IMR-90 (cell line): ENCODE data around the gene PAPPA. TPM values are rescaled to one million over a fixed set of nuclear protein-coding genes. Genes with fewer than 3 reads are reported as not detected.

Source experiments
- ATAC-seq: fragments of 200-7000 bp; cut with Tn5 transposase; 2 replicates; pipeline ENCODE4 v1.9.1; 2020; ENCODE audit warnings: low read depth, mild to moderate bottlenecking, moderate library complexity
- BruUV-seq: library from RNA; stranded (reverse); fragments of 400-500 nt; replicated peaks from 2 replicates; lab custom pipeline; 2021; lab: Mats Ljungman, UMichigan
- CTCF ChIA-PET: fragments of 300-600 bp; formaldehyde crosslinking; extraction: SDS; loops from one replicate; lab custom pipeline; 2021; ENCODE audit warnings: antibody characterized with exemption; lab: Yijun Ruan, JAX
- POLR2A ChIA-PET: fragments of 300-600 bp; sonication (Branson Sonifier 250); formaldehyde crosslinking; loops from one replicate; lab custom pipeline; 2022; ENCODE audit warnings: antibody characterized with exemption; ENCODE audit not compliant: unreplicated experiment; lab: Charles Lee
- DNase-seq: peaks from one replicate; pipeline ENCODE4 v3.0.0; 2013
- H2AFZ ChIP-seq: replicated peaks from 2 replicates; pipeline ENCODE3; 2013; ENCODE audit warnings: low read length, mild to moderate bottlenecking; ENCODE audit not compliant: poor library complexity
- H2AK5ac ChIP-seq: 2 replicates; pipeline ENCODE4 v1.6.1; 2013; ENCODE audit warnings: low read depth, low read length, inconsistent platforms
- H2AK9ac ChIP-seq: replicated peaks from 2 replicates; pipeline ENCODE3; 2013; ENCODE audit warnings: mild to moderate bottlenecking, low read depth, low read length, moderate library complexity; ENCODE audit not compliant: poor library complexity
- H2BK120ac ChIP-seq: 2 replicates; pipeline ENCODE4 v1.6.1; 2013; ENCODE audit warnings: low read depth, low read length, inconsistent platforms
- H2BK15ac ChIP-seq: 3 replicates; pipeline ENCODE4 v1.6.1; 2013; ENCODE audit warnings: low read depth, low read length, inconsistent platforms
- H2BK20ac ChIP-seq: 2 replicates; pipeline ENCODE4 v1.6.1; 2013; ENCODE audit warnings: low read depth, mild to moderate bottlenecking, inconsistent platforms, low read length, moderate library complexity
- H2BK5ac ChIP-seq: 2 replicates; pipeline ENCODE4 v1.6.1; 2013; ENCODE audit warnings: mild to moderate bottlenecking, low read depth, low read length, inconsistent platforms; ENCODE audit not compliant: poor library complexity, severe bottlenecking
- H3K14ac ChIP-seq: replicated peaks from 2 replicates; pipeline ENCODE4 v1.6.1; 2013; ENCODE audit warnings: low read depth, low read length, inconsistent platforms
- H3K18ac ChIP-seq: 2 replicates; pipeline ENCODE4 v1.6.1; 2013; ENCODE audit warnings: low read depth, low read length, control low read depth
- H3K23ac ChIP-seq: 2 replicates; pipeline ENCODE4 v1.6.1; 2013; ENCODE audit warnings: low read depth, low read length, inconsistent platforms
- H3K27ac ChIP-seq: 2 replicates; pipeline ENCODE4 v1.5.1; 2013; ENCODE audit warnings: mild to moderate bottlenecking, control low read depth, low read length; ENCODE audit not compliant: insufficient read depth
- H3K27me3 ChIP-seq: 2 replicates; pipeline ENCODE4 v1.6.1; 2013; ENCODE audit warnings: low read length; ENCODE audit not compliant: control insufficient read depth, insufficient read depth
- H3K36me3 ChIP-seq: 2 replicates; pipeline ENCODE4 v1.6.1; 2013; ENCODE audit warnings: low read length, mixed read lengths; ENCODE audit not compliant: control insufficient read depth, insufficient read depth
- H3K4ac ChIP-seq: 2 replicates; pipeline ENCODE4 v1.6.1; 2013; ENCODE audit warnings: low read depth, low read length, inconsistent platforms
- H3K4me1 ChIP-seq: 2 replicates; pipeline ENCODE4 v1.6.1; 2013; ENCODE audit warnings: low read length, mixed read lengths; ENCODE audit not compliant: control insufficient read depth, insufficient read depth
- H3K4me2 ChIP-seq: 2 replicates; pipeline ENCODE4 v1.6.1; 2013; ENCODE audit warnings: low read depth, mild to moderate bottlenecking, control low read depth, low read length, moderate library complexity
- H3K4me3 ChIP-seq: 2 replicates; pipeline ENCODE4 v1.5.1; 2013; ENCODE audit warnings: low read depth, mild to moderate bottlenecking, control low read depth, low read length, moderate library complexity; ENCODE audit not compliant: insufficient read depth
- H3K56ac ChIP-seq: 2 replicates; pipeline ENCODE4 v1.6.1; 2013; ENCODE audit warnings: low read length, inconsistent platforms; ENCODE audit not compliant: insufficient read depth; ENCODE audit errors: extremely low read depth
- H3K79me1 ChIP-seq, 2 experiments: 2 replicates each; pipeline ENCODE4 v1.6.1; 2013; ENCODE audit warnings: low read length in 2 of 2, inconsistent platforms in 1 of 2, low read depth in 1 of 2
- H3K9ac ChIP-seq: 2 replicates; pipeline ENCODE4 v1.6.1; 2013; ENCODE audit warnings: low read depth, low read length, control low read depth
- H3K9me1 ChIP-seq: 2 replicates; pipeline ENCODE4 v1.6.1; 2013; ENCODE audit warnings: low read length, inconsistent platforms; ENCODE audit not compliant: insufficient read depth
- H3K9me3 ChIP-seq: 2 replicates; pipeline ENCODE4 v1.6.1; 2013; ENCODE audit warnings: low read length; ENCODE audit not compliant: control insufficient read depth, insufficient read depth
- H4K20me1 ChIP-seq: 2 replicates; pipeline ENCODE4 v1.6.1; 2013; ENCODE audit warnings: low read length, inconsistent platforms; ENCODE audit not compliant: insufficient read depth
- H4K5ac ChIP-seq: 2 replicates; pipeline ENCODE4 v1.6.1; 2013; ENCODE audit warnings: mild to moderate bottlenecking, low read depth, low read length, control low read depth
- H4K8ac ChIP-seq, 2 experiments: 2 replicates each; pipeline ENCODE4 v1.6.1; 2013; ENCODE audit warnings: low read depth in 2 of 2, low read length in 2 of 2, control low read depth in 1 of 2, inconsistent platforms in 1 of 2
- H4K91ac ChIP-seq: 2 replicates; pipeline ENCODE4 v1.6.1; 2013; ENCODE audit warnings: low read depth, low read length, inconsistent platforms; ENCODE audit not compliant: insufficient read depth
- BHLHE40 ChIP-seq: fragments of 150-350 bp; IDR thresholded peaks from 2 replicates; pipeline ENCODE4 v1.6.1; 2016; ENCODE audit warnings: mild to moderate bottlenecking, low read depth, low read length
- CEBPB ChIP-seq: IDR thresholded peaks from 2 replicates; pipeline ENCODE4 v1.6.1; 2012; ENCODE audit warnings: low read depth, low read length, improper control_type of control experiment
- CHD1 ChIP-seq: IDR thresholded peaks from 2 replicates; pipeline ENCODE4 v1.6.1; 2012; ENCODE audit warnings: low read depth, low read length, improper control_type of control experiment
- FOS ChIP-seq: fragments of 150-350 bp; IDR thresholded peaks from 2 replicates; pipeline ENCODE4 v1.6.1; 2016; ENCODE audit warnings: low read depth, low read length
- MAZ ChIP-seq: IDR thresholded peaks from 2 replicates; pipeline ENCODE4 v1.6.1; 2012; ENCODE audit warnings: low read depth, mild to moderate bottlenecking, low read length, improper control_type of control experiment, moderate library complexity, borderline replicate concordance
- MXI1 ChIP-seq: IDR thresholded peaks from 2 replicates; pipeline ENCODE4 v1.6.1; 2012; ENCODE audit warnings: low read depth, mild to moderate bottlenecking, low read length, moderate library complexity, borderline replicate concordance
- NFE2L2 ChIP-seq: fragments of 150-350 bp; IDR thresholded peaks from 2 replicates; pipeline ENCODE4 v1.6.1; 2016; ENCODE audit warnings: low read depth, mild to moderate bottlenecking, low read length
- POLR2A ChIP-seq: IDR thresholded peaks from 2 replicates; pipeline ENCODE4 v1.6.1; 2012; ENCODE audit warnings: mild to moderate bottlenecking, low read depth, low read length
- RAD21 ChIP-seq: IDR thresholded peaks from 2 replicates; pipeline ENCODE4 v1.6.1; 2012; ENCODE audit warnings: low read length, improper control_type of control experiment
- RCOR1 ChIP-seq: IDR thresholded peaks from 2 replicates; pipeline ENCODE4 v1.6.1; 2012; ENCODE audit warnings: mild to moderate bottlenecking, low read length, improper control_type of control experiment; ENCODE audit not compliant: insufficient replicate concordance
- RFX5 ChIP-seq: IDR thresholded peaks from 2 replicates; pipeline ENCODE4 v1.8.0; 2012; ENCODE audit warnings: low read depth, mild to moderate bottlenecking, low read length, moderate library complexity
- SMC3 ChIP-seq: fragments of 150-350 bp; IDR thresholded peaks from 2 replicates; pipeline ENCODE4 v1.6.1; 2016; ENCODE audit warnings: low read depth, mild to moderate bottlenecking, antibody characterized with exemption, low read length, moderate library complexity
- WGBS, 2 experiments: methylation state at CpG; one replicate each; pipeline versions ENCODE4 v1.1.5 to v1.1.7; 2013; ENCODE audit warnings: missing lambda C conversion rate in 2 of 2; ENCODE audit not compliant: insufficient read length in 1 of 2; ENCODE audit errors: extremely low coverage in 2 of 2; 5-methylcytosine and 5-hydroxymethylcytosine counted together
- dilution Hi-C: fragments of 300-500 bp; cut with HindIII; formaldehyde crosslinking; loops from one replicate; pipeline ENCODE4 v1.14.3; 2018; ENCODE audit warnings: low sequenced_read_pairs; ENCODE audit not compliant: unreplicated experiment
- in situ Hi-C: fragments of 300-500 bp; cut with MboI; formaldehyde crosslinking; loops from 3 replicates; pipeline ENCODE4 v1.14.3; 2019; ENCODE audit warnings: low sequenced_read_pairs, inconsistent platforms, mixed read lengths
- intact Hi-C: fragments of 100-400 bp; cut with micrococcal nuclease; formaldehyde crosslinking; loops from 2 replicates; pipeline ENCODE4 v1.10.0; 2022
- polyA plus RNA-seq, 3 experiments: library from polyadenylated mRNA; depleted of rRNA; stranded (reverse); fragments of >200 nt; gene quantifications; 2 replicates each; pipeline ENCODE4 v1.2.3, GENCODE V29; 2012; ENCODE audit warnings: low replicate concordance in 1 of 3
- total RNA-seq: library from RNA; depleted of rRNA; stranded (reverse); fragments of >200 nt; gene quantifications from 2 replicates; pipeline ENCODE4 v1.2.3, GENCODE V29; 2012
- TF ChIP-seq, protein P1 (sequence below): conservative IDR thresholded peaks from 2 replicates; pipeline ENCODE4 v1.5.1; 2012; ENCODE audit warnings: mild to moderate bottlenecking, low read depth, low read length, improper control_type of control experiment
- TF ChIP-seq, protein P2 (sequence below): fragments of 150-350 bp; IDR thresholded peaks from 2 replicates; pipeline ENCODE4 v1.6.1; 2017; ENCODE audit warnings: mild to moderate bottlenecking, antibody characterized with exemption, low read length, low read depth

PAPPA gene
- total and polyA plus RNA-seq, 2 of the 4 experiments (the other 2 are of a cell fraction) = 8.3 to 12.4 TPM

DNA sequence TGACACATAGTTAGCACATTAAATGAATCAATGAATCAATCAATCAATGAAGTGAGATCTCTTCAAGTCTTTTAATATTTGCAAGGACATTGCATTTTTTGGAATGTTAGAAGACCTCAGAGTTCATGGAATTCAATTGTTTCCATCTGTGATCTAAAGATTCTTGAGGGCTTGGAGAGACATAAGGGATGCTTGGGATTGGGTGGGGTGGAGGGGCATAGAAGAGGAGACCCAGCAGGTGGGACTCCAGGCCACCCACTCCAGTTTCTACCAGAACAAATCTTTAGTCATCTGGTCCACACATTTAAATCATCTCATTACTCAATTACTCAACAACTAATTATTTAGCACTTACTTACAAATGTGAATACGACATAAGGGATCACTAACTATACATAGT, 282.5 kb downstream of the PAPPA start:
- WGBS, 2 experiments = no CpG with 5 or more reads among the region's 1 CpG
- H3K79me1 ChIP-seq = no peaks in the 10 kb centered on the region

More for the DNA sequence above, 282.5 kb downstream of the PAPPA start:
- H2BK15ac ChIP-seq = no peak overlapping the region
- no peak overlapping the region for H3K23ac ChIP-seq
- H3K18ac ChIP-seq = no peak overlapping the region
- no peak overlapping the region for H2BK20ac ChIP-seq
- BruUV-seq = no TSS peak
- no peaks in the 10 kb centered on the region for H4K20me1 ChIP-seq
- no peak overlapping the region for H2AK9ac ChIP-seq
- H3K4me1 ChIP-seq = no peaks in the 10 kb centered on the region
- no peak overlapping the region for H2AK5ac ChIP-seq
- H2AFZ ChIP-seq = no peak overlapping the region
- H3K27ac ChIP-seq = no peak overlapping the region
- no peak overlapping the region for H3K9ac ChIP-seq
- H3K56ac ChIP-seq = no peak overlapping the region
- ATAC-seq (no peak), DNase-seq (no peak)
- H3K9me3 ChIP-seq = no peaks in the 10 kb centered on the region
- no peaks in the 10 kb centered on the region; the same call in 1 of the 2 replicates for H3K27me3 ChIP-seq
- no peak overlapping the region for H2BK120ac ChIP-seq
- no peaks in the 10 kb centered on the region for H3K9me1 ChIP-seq
- in situ Hi-C loops = no loop called here
- H4K5ac ChIP-seq = no peak overlapping the region
- ChIA-PET POLR2A (no interaction called here), CTCF (no interaction called here)
- H3K4me2 ChIP-seq = no peak overlapping the region
- intact Hi-C loops = no loop called here
- H3K4ac ChIP-seq = no peak overlapping the region
- H4K8ac ChIP-seq = no peak overlapping the region
- H3K4me3 ChIP-seq = no peak overlapping the region
- TF ChIP-seq BHLHE40 (no peak), MAZ (no peak), RAD21 (no peak), CHD1 (no peak), CEBPB (no peak), MXI1 (no peak), RFX5 (no peak), POLR2A (no peak), FOS (no peak), RCOR1 (no peak), NFE2L2 (no peak), SMC3 (no peak)
- TF ChIP-seq, protein P1, sequence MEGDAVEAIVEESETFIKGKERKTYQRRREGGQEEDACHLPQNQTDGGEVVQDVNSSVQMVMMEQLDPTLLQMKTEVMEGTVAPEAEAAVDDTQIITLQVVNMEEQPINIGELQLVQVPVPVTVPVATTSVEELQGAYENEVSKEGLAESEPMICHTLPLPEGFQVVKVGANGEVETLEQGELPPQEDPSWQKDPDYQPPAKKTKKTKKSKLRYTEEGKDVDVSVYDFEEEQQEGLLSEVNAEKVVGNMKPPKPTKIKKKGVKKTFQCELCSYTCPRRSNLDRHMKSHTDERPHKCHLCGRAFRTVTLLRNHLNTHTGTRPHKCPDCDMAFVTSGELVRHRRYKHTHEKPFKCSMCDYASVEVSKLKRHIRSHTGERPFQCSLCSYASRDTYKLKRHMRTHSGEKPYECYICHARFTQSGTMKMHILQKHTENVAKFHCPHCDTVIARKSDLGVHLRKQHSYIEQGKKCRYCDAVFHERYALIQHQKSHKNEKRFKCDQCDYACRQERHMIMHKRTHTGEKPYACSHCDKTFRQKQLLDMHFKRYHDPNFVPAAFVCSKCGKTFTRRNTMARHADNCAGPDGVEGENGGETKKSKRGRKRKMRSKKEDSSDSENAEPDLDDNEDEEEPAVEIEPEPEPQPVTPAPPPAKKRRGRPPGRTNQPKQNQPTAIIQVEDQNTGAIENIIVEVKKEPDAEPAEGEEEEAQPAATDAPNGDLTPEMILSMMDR = no peak
- TF ChIP-seq, protein P2, sequence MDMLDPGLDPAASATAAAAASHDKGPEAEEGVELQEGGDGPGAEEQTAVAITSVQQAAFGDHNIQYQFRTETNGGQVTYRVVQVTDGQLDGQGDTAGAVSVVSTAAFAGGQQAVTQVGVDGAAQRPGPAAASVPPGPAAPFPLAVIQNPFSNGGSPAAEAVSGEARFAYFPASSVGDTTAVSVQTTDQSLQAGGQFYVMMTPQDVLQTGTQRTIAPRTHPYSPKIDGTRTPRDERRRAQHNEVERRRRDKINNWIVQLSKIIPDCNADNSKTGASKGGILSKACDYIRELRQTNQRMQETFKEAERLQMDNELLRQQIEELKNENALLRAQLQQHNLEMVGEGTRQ = no peak
- H4K91ac ChIP-seq = no peak overlapping the region
- dilution Hi-C loops = no loop called here
- no peak overlapping the region for H3K14ac ChIP-seq
- no peaks in the 10 kb centered on the region for H3K36me3 ChIP-seq
- H2BK5ac ChIP-seq = no peak overlapping the region
